ENCODE measurements around the gene ATP2C1.

Gene ATP2C1

DNA sequence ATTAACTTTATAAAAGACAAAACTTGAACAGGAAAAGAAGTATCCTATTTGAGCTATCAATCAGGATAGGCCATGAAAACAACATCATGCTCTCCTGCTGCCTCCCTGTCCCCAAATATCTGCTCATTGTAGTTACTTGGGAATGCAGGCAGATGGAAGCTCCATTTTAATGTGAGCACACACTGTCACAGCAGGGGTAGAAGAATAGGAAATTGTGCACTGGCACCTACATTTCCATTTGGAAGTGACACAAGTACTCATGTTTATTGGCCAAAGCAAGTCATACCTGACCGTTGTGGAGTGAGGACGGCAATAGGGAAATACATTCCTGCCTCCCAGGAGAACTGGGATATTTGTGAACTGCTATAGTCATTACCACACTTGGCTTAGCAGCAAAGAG is 80.3 kb downstream of the ATP2C1 start:
- Histone ChIP-seq H3K27ac (ENCODE audit: low read depth, low read length) (no peak overlapping the region), H3K36me3 (ENCODE audit: control insufficient read depth, insufficient read depth, low read length) (peaks cover 6% of the 10 kb centered on the region), H3K9ac (ENCODE audit: low read length) (no peak overlapping the region)

DNA sequence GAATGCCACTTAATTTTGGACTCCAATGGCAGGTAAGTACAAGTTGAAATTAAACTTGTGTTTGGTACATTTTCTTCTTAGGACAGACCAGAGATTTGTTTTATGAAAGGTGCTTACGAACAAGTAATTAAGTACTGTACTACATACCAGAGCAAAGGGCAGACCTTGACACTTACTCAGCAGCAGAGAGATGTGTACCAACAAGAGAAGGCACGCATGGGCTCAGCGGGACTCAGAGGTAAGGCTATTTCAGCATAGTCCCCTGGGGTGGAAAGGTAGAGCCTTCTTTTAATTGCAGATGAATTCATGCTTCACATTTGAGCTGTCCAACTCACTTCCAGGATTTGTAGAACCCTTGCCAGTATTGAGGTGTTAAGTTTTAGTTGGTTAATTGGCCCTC is 81.4 kb downstream of the ATP2C1 start:
- H3K27ac ChIP-seq (ENCODE audit: low read depth, low read length) = no peak overlapping the region
- H3K27me3 ChIP-seq (ENCODE audit: control insufficient read depth, insufficient read depth, low read length) = no peaks in the 10 kb centered on the region
- H3K4me3 ChIP-seq (ENCODE audit: low read length) = no peak overlapping the region
- H3K4me1 ChIP-seq (ENCODE audit: control insufficient read depth, insufficient read depth, low read length) = no peaks in the 10 kb centered on the region
- no peak overlapping the region for H3K9ac ChIP-seq (ENCODE audit: low read length)
- H3K36me3 ChIP-seq (ENCODE audit: control insufficient read depth, insufficient read depth, low read length) = peaks cover 6% of the 10 kb centered on the region

More for the DNA sequence above, 80.3 kb downstream of the ATP2C1 start:
- H3K4me3 ChIP-seq (ENCODE audit: low read length) = no peak overlapping the region
- H3K4me1 ChIP-seq (ENCODE audit: control insufficient read depth, insufficient read depth, low read length) = no peaks in the 10 kb centered on the region
- H3K27me3 ChIP-seq (ENCODE audit: control insufficient read depth, insufficient read depth, low read length) = no peaks in the 10 kb centered on the region

DNA sequence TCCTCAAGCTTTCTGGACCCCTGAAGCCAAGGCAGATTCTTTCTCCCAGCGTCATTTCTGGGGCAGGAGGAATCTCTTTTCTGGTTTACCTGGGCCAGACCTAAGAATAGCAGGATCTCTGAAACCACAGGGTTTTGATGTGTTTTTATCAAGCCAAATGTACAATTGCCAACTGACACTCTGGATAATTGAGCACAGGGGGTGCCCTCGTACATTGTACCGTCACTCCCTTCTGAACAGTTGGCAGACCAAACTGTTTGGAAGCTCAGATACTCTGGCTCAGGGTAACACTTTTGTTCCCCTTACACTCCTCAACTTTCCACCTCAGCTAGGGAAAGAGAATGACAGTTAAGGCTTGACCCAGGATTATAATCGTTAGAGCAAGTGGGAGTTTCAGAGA is 82.8 kb downstream of the ATP2C1 start:
- no peaks in the 10 kb centered on the region for H3K27me3 ChIP-seq (ENCODE audit: control insufficient read depth, insufficient read depth, low read length)
- H3K27ac ChIP-seq (ENCODE audit: low read depth, low read length) = no peak overlapping the region
- H3K36me3 ChIP-seq (ENCODE audit: control insufficient read depth, insufficient read depth, low read length) = peaks cover 4% of the 10 kb centered on the region
- H3K9ac ChIP-seq (ENCODE audit: low read length) = no peak overlapping the region
- H3K4me1 ChIP-seq (ENCODE audit: control insufficient read depth, insufficient read depth, low read length) = no peaks in the 10 kb centered on the region
- no peak overlapping the region for H3K4me3 ChIP-seq (ENCODE audit: low read length)

DNA sequence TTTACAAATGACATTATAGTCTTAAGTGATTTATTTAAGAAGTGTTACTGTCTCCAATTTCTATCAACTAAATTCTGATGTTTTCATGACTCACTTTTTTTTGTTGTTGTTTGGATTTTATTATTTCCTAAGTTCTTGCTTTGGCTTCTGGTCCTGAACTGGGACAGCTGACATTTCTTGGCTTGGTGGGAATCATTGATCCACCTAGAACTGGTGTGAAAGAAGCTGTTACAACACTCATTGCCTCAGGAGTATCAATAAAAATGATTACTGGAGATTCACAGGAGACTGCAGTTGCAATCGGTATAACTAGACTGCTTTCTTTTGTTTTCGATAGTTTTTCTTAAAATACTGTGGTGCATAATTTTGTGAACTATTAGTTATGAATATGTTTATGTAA is 85.2 kb downstream of the ATP2C1 start:
- Histone ChIP-seq H3K27ac (ENCODE audit: low read depth, low read length) (no peak overlapping the region), H3K36me3 (ENCODE audit: control insufficient read depth, insufficient read depth, low read length) (no peaks in the 10 kb centered on the region), H3K4me1 (ENCODE audit: control insufficient read depth, insufficient read depth, low read length) (no peaks in the 10 kb centered on the region), H3K9ac (ENCODE audit: low read length) (no peak overlapping the region), H3K27me3 (ENCODE audit: control insufficient read depth, insufficient read depth, low read length) (no peaks in the 10 kb centered on the region), H3K4me3 (ENCODE audit: low read length) (no peak overlapping the region)

DNA sequence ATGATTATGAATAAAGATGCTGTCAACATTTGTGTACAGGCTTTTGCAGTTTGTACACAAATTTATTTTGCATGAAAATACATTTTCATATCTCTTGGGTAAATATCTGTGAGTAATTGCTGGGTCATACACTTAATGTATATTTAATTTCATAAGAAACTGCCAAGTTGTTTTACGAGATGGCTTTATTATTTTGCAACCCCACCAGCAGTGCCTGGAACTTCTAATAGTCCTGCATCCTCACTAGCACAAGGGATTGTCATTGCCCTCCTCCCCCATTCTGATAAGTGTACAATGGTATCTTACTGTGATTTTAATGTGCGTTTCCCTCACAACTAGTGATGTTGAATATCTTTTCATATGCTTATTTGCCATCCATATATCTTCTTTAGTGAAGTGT is 87.6 kb downstream of the ATP2C1 start:
- Histone ChIP-seq H3K9ac (ENCODE audit: low read length) (no peak overlapping the region), H3K27me3 (ENCODE audit: control insufficient read depth, insufficient read depth, low read length) (no peaks in the 10 kb centered on the region)

DNA sequence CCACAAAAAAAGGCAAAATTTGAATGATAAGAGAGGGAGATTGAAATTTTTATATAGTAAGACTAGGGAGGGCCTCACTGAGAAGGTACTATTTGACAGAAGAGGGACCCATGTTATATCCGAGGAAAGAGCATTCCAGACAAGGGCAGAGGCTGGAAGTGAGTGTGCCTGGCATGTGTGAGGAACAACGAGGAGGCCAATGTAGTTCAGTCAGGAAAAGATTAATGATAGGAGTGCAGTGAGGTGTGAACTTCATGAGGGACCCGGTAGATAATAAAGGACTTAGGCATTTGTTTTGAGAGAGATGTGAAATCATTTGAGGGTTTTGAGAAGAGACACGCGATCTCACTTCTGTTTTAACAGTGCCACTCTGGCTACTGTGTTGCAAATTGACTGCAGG is 96.4 kb downstream of the ATP2C1 start:
- Histone ChIP-seq H3K4me3 (ENCODE audit: low read length) (no peak overlapping the region), H3K27me3 (ENCODE audit: control insufficient read depth, insufficient read depth, low read length) (no peaks in the 10 kb centered on the region), H3K36me3 (ENCODE audit: control insufficient read depth, insufficient read depth, low read length) (peaks cover 2% of the 10 kb centered on the region), H3K4me1 (ENCODE audit: control insufficient read depth, insufficient read depth, low read length) (no peaks in the 10 kb centered on the region), H3K27ac (ENCODE audit: low read depth, low read length) (no peak overlapping the region), H3K9ac (ENCODE audit: low read length) (no peak overlapping the region)

More for the DNA sequence above, 87.6 kb downstream of the ATP2C1 start:
- H3K4me1 ChIP-seq (ENCODE audit: control insufficient read depth, insufficient read depth, low read length) = no peaks in the 10 kb centered on the region
- H3K4me3 ChIP-seq (ENCODE audit: low read length) = no peak overlapping the region
- no peak overlapping the region for H3K27ac ChIP-seq (ENCODE audit: low read depth, low read length)
- no peaks in the 10 kb centered on the region for H3K36me3 ChIP-seq (ENCODE audit: control insufficient read depth, insufficient read depth, low read length)

DNA sequence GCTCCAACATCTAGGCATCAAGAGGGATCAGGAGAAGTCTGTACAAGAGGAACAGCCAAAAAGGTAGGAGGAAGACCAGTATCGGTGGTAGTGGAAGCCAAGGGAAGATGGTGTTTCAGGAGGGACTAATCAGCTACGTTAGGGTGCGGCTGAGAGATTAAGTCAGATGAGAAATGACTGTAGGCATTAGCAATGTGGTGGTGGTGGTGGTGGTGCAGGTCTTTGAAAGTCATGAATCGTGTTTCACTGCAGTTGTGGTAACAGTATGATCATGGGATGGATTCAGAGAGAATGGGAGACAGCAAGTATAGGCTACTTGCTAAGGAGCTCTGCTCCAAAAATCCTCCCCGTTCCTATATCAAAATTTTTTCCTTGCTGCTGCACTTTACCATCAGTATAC is 97.2 kb downstream of the ATP2C1 start:
- no peak overlapping the region for H3K9ac ChIP-seq (ENCODE audit: low read length)
- H3K27ac ChIP-seq (ENCODE audit: low read depth, low read length) = no peak overlapping the region
- no peaks in the 10 kb centered on the region for H3K4me1 ChIP-seq (ENCODE audit: control insufficient read depth, insufficient read depth, low read length)
- peaks cover 2% of the 10 kb centered on the region for H3K36me3 ChIP-seq (ENCODE audit: control insufficient read depth, insufficient read depth, low read length)
- no peaks in the 10 kb centered on the region for H3K27me3 ChIP-seq (ENCODE audit: control insufficient read depth, insufficient read depth, low read length)
- H3K4me3 ChIP-seq (ENCODE audit: low read length) = no peak overlapping the region

DNA sequence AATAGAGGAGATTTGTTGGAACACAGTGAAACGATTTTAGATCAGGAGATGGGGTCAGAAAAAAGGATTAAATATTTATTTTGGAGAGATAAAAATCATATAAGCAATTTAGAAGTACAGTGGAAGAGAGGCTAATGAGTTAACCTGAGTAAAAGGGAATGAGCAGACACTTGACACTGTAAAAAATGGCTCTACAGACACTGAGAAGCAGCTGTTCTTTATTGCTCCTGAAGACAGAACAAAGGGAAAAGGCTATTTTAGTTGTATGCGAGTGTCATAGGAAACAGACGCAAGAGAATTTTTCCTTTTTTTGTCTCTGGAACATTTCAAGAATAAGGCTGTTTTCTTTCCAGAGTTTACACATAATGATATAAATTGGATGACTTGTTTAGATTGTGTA is 98.5 kb downstream of the ATP2C1 start:
- Histone ChIP-seq H3K27me3 (ENCODE audit: control insufficient read depth, insufficient read depth, low read length) (no peaks in the 10 kb centered on the region), H3K4me1 (ENCODE audit: control insufficient read depth, insufficient read depth, low read length) (no peaks in the 10 kb centered on the region), H3K36me3 (ENCODE audit: control insufficient read depth, insufficient read depth, low read length) (peaks cover 2% of the 10 kb centered on the region), H3K9ac (ENCODE audit: low read length) (no peak overlapping the region), H3K27ac (ENCODE audit: low read depth, low read length) (no peak overlapping the region), H3K4me3 (ENCODE audit: low read length) (no peak overlapping the region)

DNA sequence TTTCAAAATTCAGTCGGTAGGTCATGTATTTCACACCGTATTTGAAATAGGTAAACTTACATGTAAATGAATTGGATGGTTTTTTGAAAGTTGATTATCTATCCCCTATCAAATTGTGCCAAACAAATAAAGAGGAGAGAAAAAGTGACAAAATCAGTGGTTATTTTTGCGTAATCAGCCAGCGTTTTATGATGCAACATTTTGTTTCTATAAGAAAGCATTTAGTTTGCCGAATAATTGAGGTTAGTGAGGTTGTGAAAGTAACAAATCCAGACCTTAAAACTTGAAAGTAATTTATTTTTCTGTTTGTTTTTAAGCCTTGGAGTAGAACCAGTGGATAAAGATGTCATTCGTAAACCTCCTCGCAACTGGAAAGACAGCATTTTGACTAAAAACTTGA is 103.4 kb downstream of the ATP2C1 start:
- Histone ChIP-seq H3K4me3 (ENCODE audit: low read length) (no peak overlapping the region), H3K27ac (ENCODE audit: low read depth, low read length) (no peak overlapping the region), H3K27me3 (ENCODE audit: control insufficient read depth, insufficient read depth, low read length) (no peaks in the 10 kb centered on the region), H3K9ac (ENCODE audit: low read length) (no peak overlapping the region), H3K4me1 (ENCODE audit: control insufficient read depth, insufficient read depth, low read length) (no peaks in the 10 kb centered on the region), H3K36me3 (ENCODE audit: control insufficient read depth, insufficient read depth, low read length) (peaks cover 5% of the 10 kb centered on the region)

DNA sequence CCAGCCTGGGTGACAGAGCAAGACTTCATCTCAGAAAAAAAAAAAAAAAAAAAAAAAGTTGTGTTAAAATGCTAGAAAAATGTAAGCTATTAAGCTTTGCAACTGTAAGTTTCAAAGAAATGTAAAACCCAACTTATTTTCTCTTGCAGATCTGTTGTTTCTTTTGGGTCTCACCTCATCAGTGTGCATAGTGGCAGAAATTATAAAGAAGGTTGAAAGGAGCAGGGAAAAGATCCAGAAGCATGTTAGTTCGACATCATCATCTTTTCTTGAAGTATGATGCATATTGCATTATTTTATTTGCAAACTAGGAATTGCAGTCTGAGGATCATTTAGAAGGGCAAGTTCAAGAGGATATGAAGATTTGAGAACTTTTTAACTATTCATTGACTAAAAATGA is 107.2 kb downstream of the ATP2C1 start:
- H3K9ac ChIP-seq (ENCODE audit: low read length) = no peak overlapping the region
- no peak overlapping the region for H3K4me3 ChIP-seq (ENCODE audit: low read length)
- no peak overlapping the region for H3K27ac ChIP-seq (ENCODE audit: low read depth, low read length)
- H3K27me3 ChIP-seq (ENCODE audit: control insufficient read depth, insufficient read depth, low read length) = no peaks in the 10 kb centered on the region
- peaks cover 3% of the 10 kb centered on the region for H3K36me3 ChIP-seq (ENCODE audit: control insufficient read depth, insufficient read depth, low read length)
- no peaks in the 10 kb centered on the region for H3K4me1 ChIP-seq (ENCODE audit: control insufficient read depth, insufficient read depth, low read length)

DNA sequence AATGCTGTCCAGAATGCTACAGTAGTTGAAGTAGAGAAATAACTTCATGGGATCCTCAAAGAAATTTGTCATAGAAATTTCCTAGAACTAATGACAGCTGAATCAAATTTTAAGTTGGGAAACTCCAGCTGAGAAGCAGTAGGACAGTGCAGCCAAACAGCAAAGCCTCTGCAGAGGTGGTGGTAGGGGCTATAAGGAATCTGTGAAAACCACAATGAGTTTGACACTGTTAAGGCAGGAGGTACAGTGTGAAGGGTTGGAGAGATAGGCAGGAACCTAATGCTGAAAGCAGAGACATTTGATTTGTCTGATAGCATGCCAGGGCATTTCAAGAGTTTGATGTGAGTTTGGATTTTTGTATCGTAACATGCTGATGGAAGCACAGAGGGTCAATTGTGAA is 110.7 kb downstream of the ATP2C1 start:
- Histone ChIP-seq H3K4me1 (ENCODE audit: control insufficient read depth, insufficient read depth, low read length) (no peaks in the 10 kb centered on the region), H3K27me3 (ENCODE audit: control insufficient read depth, insufficient read depth, low read length) (no peaks in the 10 kb centered on the region), H3K36me3 (ENCODE audit: control insufficient read depth, insufficient read depth, low read length) (peaks cover 2% of the 10 kb centered on the region), H3K9ac (ENCODE audit: low read length) (no peak overlapping the region), H3K27ac (ENCODE audit: low read depth, low read length) (no peak overlapping the region), H3K4me3 (ENCODE audit: low read length) (no peak overlapping the region)

DNA sequence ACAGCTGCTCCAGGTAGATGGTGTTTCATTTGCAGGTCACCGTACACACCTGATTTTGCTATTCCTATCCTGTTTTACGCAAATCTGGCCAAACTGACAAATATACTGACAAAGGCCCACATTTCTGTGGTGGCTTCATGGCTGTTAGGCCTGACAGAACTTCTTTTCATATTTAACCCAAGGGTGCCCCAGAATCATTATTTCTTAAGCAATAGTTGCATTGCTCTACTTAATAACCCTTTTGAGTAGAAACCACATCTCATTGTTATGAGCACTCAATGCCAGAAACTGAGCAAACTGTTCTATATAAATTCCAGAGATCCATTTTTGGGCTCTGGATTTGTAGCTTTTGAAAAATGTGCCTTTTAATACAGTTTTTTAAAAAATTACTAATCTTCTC is 113.4 kb downstream of the ATP2C1 start:
- no peak overlapping the region for H3K27ac ChIP-seq (ENCODE audit: low read depth, low read length)
- H3K4me3 ChIP-seq (ENCODE audit: low read length) = no peak overlapping the region
- H3K36me3 ChIP-seq (ENCODE audit: control insufficient read depth, insufficient read depth, low read length) = peaks cover 2% of the 10 kb centered on the region
- no peak overlapping the region for H3K9ac ChIP-seq (ENCODE audit: low read length)
- H3K27me3 ChIP-seq (ENCODE audit: control insufficient read depth, insufficient read depth, low read length) = no peaks in the 10 kb centered on the region
- H3K4me1 ChIP-seq (ENCODE audit: control insufficient read depth, insufficient read depth, low read length) = no peaks in the 10 kb centered on the region

DNA sequence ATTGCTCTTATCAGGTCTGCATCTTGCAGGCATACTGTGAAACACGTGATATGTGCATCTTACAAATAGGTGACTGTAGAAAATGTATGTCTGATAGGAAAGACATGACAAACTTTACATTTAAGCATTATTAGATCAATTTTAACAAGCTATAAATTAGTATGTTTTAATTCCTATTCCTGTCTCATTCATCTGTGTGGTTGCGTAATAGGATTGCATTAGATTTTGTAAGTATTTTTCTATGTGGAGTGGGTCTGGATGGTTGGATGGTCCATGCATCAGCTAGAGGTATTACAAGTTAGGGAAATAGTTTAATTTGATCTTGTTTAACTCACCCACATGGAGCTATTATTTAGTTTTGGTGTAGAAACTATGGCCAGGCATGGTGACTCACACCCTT is 113.9 kb downstream of the ATP2C1 start:
- Histone ChIP-seq H3K36me3 (ENCODE audit: control insufficient read depth, insufficient read depth, low read length) (peaks cover 2% of the 10 kb centered on the region), H3K4me3 (ENCODE audit: low read length) (no peak overlapping the region), H3K9ac (ENCODE audit: low read length) (no peak overlapping the region), H3K27me3 (ENCODE audit: control insufficient read depth, insufficient read depth, low read length) (no peaks in the 10 kb centered on the region), H3K4me1 (ENCODE audit: control insufficient read depth, insufficient read depth, low read length) (no peaks in the 10 kb centered on the region), H3K27ac (ENCODE audit: low read depth, low read length) (no peak overlapping the region)

Data from rectal smooth muscle tissue (tissue), 1 donor.